HEK293 (cell line): Measurements from ENCODE around the gene CLVS2.

Source experiments
- CTCF ChIA-PET: fragments of 350-600 bp; formaldehyde crosslinking; extraction: SDS; loops from one replicate; lab custom pipeline; 2021; ENCODE audit warnings: antibody characterized with exemption; lab: Yijun Ruan, JAX
- POLR2A ChIA-PET: fragments of 300-600 bp; formaldehyde crosslinking; extraction: SDS; loops from one replicate; lab custom pipeline; 2020; ENCODE audit warnings: antibody characterized with exemption, inconsistent platforms; lab: Yijun Ruan, JAX
- H3K27ac ChIP-seq: fragments of 200-500 bp; sonication (Bioruptor generic); 2 replicates; pipeline ENCODE4 v1.5.1; 2014; ENCODE audit warnings: low read depth, low read length, control low read depth, inconsistent platforms; ENCODE audit errors: extremely low read depth
- H3K36me3 ChIP-seq, 2 experiments: fragments of 200-500 bp in 1 of 2; sonication (Bioruptor generic) in 1 of 2; 1 replicate in 1 of 2; 2 replicates in 1 of 2; pipeline ENCODE4 v1.5.1; 2014 to 2017; ENCODE audit warnings: inconsistent platforms in 2 of 2, low read length in 2 of 2; ENCODE audit not compliant: control insufficient read depth in 2 of 2, insufficient read depth in 1 of 2
- H3K4me1 ChIP-seq: fragments of 200-500 bp; sonication (Bioruptor generic); 2 replicates; pipeline ENCODE4 v1.5.1; 2014; ENCODE audit warnings: mild to moderate bottlenecking, low read length, inconsistent platforms; ENCODE audit not compliant: control insufficient read depth, insufficient read depth
- H3K4me3 ChIP-seq: 2 replicates; pipeline ENCODE4 v1.5.1; 2011; ENCODE audit warnings: low read depth, mild to moderate bottlenecking, control low read depth, low read length, moderate library complexity
- H3K9me3 ChIP-seq: fragments of 200-500 bp; sonication (Bioruptor generic); 2 replicates; pipeline ENCODE4 v1.5.1; 2014; ENCODE audit warnings: low read depth, low read length, inconsistent platforms; ENCODE audit not compliant: control insufficient read depth, insufficient read depth
- FEZF1 ChIP-seq: fragments of 450-650 bp; formaldehyde crosslinking; IDR thresholded peaks from 2 replicates; pipeline ENCODE4 v1.5.1; 2016; ENCODE audit warnings: missing biosample characterization, missing genetic modification characterization
- KLF17 ChIP-seq: fragments of 450-650 bp; formaldehyde crosslinking; IDR thresholded peaks from 2 replicates; pipeline ENCODE4 v1.5.1; 2016; ENCODE audit warnings: missing biosample characterization, missing genetic modification characterization
- KLF8 ChIP-seq: fragments of 450-650 bp; formaldehyde crosslinking; IDR thresholded peaks from 2 replicates; pipeline ENCODE4 v1.5.1; 2016; ENCODE audit warnings: missing biosample characterization, missing genetic modification characterization
- PRDM4 ChIP-seq: fragments of 450-650 bp; formaldehyde crosslinking; IDR thresholded peaks from 2 replicates; pipeline ENCODE4 v1.5.1; 2017; ENCODE audit warnings: missing biosample characterization, missing genetic modification characterization
- PRDM6 ChIP-seq: fragments of 450-650 bp; formaldehyde crosslinking; IDR thresholded peaks from 2 replicates; pipeline ENCODE4 v1.5.1; 2017; ENCODE audit warnings: missing biosample characterization, missing genetic modification characterization
- SCRT2 ChIP-seq: fragments of 450-650 bp; formaldehyde crosslinking; IDR thresholded peaks from 2 replicates; pipeline ENCODE4 v1.5.1; 2016; ENCODE audit warnings: missing biosample characterization, missing genetic modification characterization
- SP7 ChIP-seq: fragments of 450-650 bp; formaldehyde crosslinking; IDR thresholded peaks from 2 replicates; pipeline ENCODE4 v1.5.1; 2016; ENCODE audit warnings: missing biosample characterization, missing genetic modification characterization
- TRIM28 ChIP-seq: IDR thresholded peaks from 2 replicates; pipeline ENCODE4 v1.6.1; 2011; ENCODE audit warnings: low read length, control low read depth, borderline replicate concordance
- ZNF169 ChIP-seq: fragments of 450-650 bp; formaldehyde crosslinking; IDR thresholded peaks from 2 replicates; pipeline ENCODE4 v1.5.1; 2016; ENCODE audit warnings: missing biosample characterization, missing genetic modification characterization
- ZNF274 ChIP-seq, 2 experiments: fragments of 200-500 bp in 1 of 2; fragments of 450-650 bp in 1 of 2; sonication (Bioruptor generic) in 1 of 2; formaldehyde crosslinking in 1 of 2; IDR thresholded peaks; 2 replicates each; pipeline versions ENCODE4 v1.5.1 to v1.6.1; 2014 to 2016; ENCODE audit warnings: borderline replicate concordance in 1 of 2, inconsistent platforms in 1 of 2, low read length in 1 of 2, missing biosample characterization in 1 of 2, missing genetic modification characterization in 1 of 2
- ZNF324 ChIP-seq: fragments of 450-650 bp; formaldehyde crosslinking; IDR thresholded peaks from 2 replicates; pipeline ENCODE4 v1.5.1; 2016; ENCODE audit warnings: missing biosample characterization, missing genetic modification characterization
- ZNF394 ChIP-seq: fragments of 450-650 bp; formaldehyde crosslinking; IDR thresholded peaks from 2 replicates; pipeline ENCODE4 v1.5.1; 2016; ENCODE audit warnings: missing biosample characterization, missing genetic modification characterization, mild to moderate bottlenecking, moderate library complexity, borderline replicate concordance
- ZNF423 ChIP-seq: fragments of 450-650 bp; formaldehyde crosslinking; IDR thresholded peaks from 2 replicates; pipeline ENCODE4 v1.5.1; 2016; ENCODE audit warnings: missing biosample characterization, missing genetic modification characterization
- ZNF514 ChIP-seq: fragments of 450-650 bp; formaldehyde crosslinking; IDR thresholded peaks from 2 replicates; pipeline ENCODE4 v1.5.1; 2016; ENCODE audit warnings: missing biosample characterization, missing genetic modification characterization
- ZNF529 ChIP-seq: fragments of 450-650 bp; formaldehyde crosslinking; IDR thresholded peaks from 2 replicates; pipeline ENCODE4 v1.5.1; 2017; ENCODE audit warnings: missing genetic modification characterization, missing biosample characterization; ENCODE audit not compliant: insufficient replicate concordance
- ZNF544 ChIP-seq: fragments of 450-650 bp; formaldehyde crosslinking; IDR thresholded peaks from 2 replicates; pipeline ENCODE4 v1.5.0; 2017; ENCODE audit warnings: missing biosample characterization, missing genetic modification characterization
- ZNF585B ChIP-seq: fragments of 450-650 bp; formaldehyde crosslinking; IDR thresholded peaks from 2 replicates; pipeline ENCODE4 v1.5.1; 2016; ENCODE audit warnings: missing biosample characterization, missing genetic modification characterization
- ZSCAN23 ChIP-seq: fragments of 450-650 bp; formaldehyde crosslinking; IDR thresholded peaks from 2 replicates; pipeline ENCODE4 v1.5.1; 2016; ENCODE audit warnings: missing biosample characterization, missing genetic modification characterization
- ZSCAN30 ChIP-seq: fragments of 450-650 bp; IDR thresholded peaks from 2 replicates; pipeline ENCODE4 v1.5.1; 2018; ENCODE audit warnings: missing biosample characterization, mild to moderate bottlenecking, missing genetic modification characterization, moderate library complexity
- TF ChIP-seq, protein P1 (sequence below): fragments of 450-650 bp; formaldehyde crosslinking; IDR thresholded peaks from 2 replicates; pipeline ENCODE4; 2016; ENCODE audit warnings: missing biosample characterization, missing genetic modification characterization
- TF ChIP-seq, protein P2 (sequence below): fragments of 450-650 bp; formaldehyde crosslinking; IDR thresholded peaks from 2 replicates; pipeline ENCODE4 v1.5.1; 2016; ENCODE audit warnings: missing biosample characterization, missing genetic modification characterization

The CLVS2 gene

GRCh38 chr6:123089226-123089625 lies 93.2 kb downstream of the CLVS2 start (continued):
- TF ChIP-seq, protein P1, sequence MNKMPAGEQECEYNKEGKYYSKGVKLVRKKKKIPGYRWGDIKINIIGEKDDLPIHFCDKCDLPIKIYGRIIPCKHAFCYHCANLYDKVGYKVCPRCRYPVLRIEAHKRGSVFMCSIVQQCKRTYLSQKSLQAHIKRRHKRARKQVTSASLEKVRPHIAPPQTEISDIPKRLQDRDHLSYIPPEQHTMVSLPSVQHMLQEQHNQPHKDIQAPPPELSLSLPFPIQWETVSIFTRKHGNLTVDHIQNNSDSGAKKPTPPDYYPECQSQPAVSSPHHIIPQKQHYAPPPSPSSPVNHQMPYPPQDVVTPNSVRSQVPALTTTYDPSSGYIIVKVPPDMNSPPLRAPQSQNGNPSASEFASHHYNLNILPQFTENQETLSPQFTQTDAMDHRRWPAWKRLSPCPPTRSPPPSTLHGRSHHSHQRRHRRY = no peak
- TF ChIP-seq SCRT2 (peak; percentile 71), FEZF1 (tag by site-specific recombination) (peak; percentile 28; the same call in 1 of the 2 replicates), KLF8 (tag by site-specific recombination) (peak; percentile 22; the same call in 1 of the 2 replicates)
- TF ChIP-seq, all 188 proteins: peak for 5

- Histone ChIP-seq H3K4me1 (peaks cover 9% of the 10 kb centered on the region), H3K27ac (peak overlapping the region; percentile 40; the same call in 1 of the 2 replicates), H3K4me3 (no peak overlapping the region), H3K36me3 (no peaks in the 10 kb centered on the region), H3K9me3 (no peaks in the 10 kb centered on the region)
- TF ChIP-seq TRIM28 (peak; percentile 86), ZNF324 (tag by site-specific recombination) (no peak), ZNF169 (tag by site-specific recombination) (no peak)
- POLR2A ChIA-PET = no interaction called here
- CTCF ChIA-PET = interaction anchor here (0.6 to 1.1 kb wide), 2 partner anchors 31 to 60 kb away, joined by 3 read pairs; no protein-coding TSS in a partner anchor
These were observed 95.3 kb downstream of the CLVS2 start for GRCh38 chr6:123091091-123091895.

GRCh38 chr6:123091896-123092271 lies 95.8 kb downstream of the CLVS2 start:
- no peak overlapping the region for H3K4me3 ChIP-seq
- POLR2A ChIA-PET = no interaction called here
- CTCF ChIA-PET = no interaction called here
- H3K27ac ChIP-seq = no peak overlapping the region
- H3K4me1 ChIP-seq = peaks cover 9% of the 10 kb centered on the region
- no peaks in the 10 kb centered on the region for H3K9me3 ChIP-seq
- no peaks in the 10 kb centered on the region for H3K36me3 ChIP-seq
- TF ChIP-seq ZSCAN30 (tag by site-specific recombination) (no peak), ZNF274 (IDR thresholded peaks at IDR 0.05; ENCODE audit: low read length) (no peak), ZNF274 (tag by site-specific recombination; IDR thresholded peaks at IDR 0.05; ENCODE audit: borderline replicate concordance) (no peak), ZNF529 (tag by site-specific recombination) (no peak), KLF17 (tag by site-specific recombination) (no peak), ZNF423 (no peak), ZNF544 (tag by site-specific recombination) (no peak), PRDM6 (tag by site-specific recombination) (no peak), ZNF585B (no peak), ZNF514 (tag by site-specific recombination) (no peak), PRDM4 (tag by site-specific recombination) (no peak), SP7 (tag by site-specific recombination) (no peak), ZSCAN23 (tag by site-specific recombination) (no peak), ZNF394 (tag by site-specific recombination) (no peak)
- TF ChIP-seq, protein P1 = no peak
- TF ChIP-seq, protein P2, sequence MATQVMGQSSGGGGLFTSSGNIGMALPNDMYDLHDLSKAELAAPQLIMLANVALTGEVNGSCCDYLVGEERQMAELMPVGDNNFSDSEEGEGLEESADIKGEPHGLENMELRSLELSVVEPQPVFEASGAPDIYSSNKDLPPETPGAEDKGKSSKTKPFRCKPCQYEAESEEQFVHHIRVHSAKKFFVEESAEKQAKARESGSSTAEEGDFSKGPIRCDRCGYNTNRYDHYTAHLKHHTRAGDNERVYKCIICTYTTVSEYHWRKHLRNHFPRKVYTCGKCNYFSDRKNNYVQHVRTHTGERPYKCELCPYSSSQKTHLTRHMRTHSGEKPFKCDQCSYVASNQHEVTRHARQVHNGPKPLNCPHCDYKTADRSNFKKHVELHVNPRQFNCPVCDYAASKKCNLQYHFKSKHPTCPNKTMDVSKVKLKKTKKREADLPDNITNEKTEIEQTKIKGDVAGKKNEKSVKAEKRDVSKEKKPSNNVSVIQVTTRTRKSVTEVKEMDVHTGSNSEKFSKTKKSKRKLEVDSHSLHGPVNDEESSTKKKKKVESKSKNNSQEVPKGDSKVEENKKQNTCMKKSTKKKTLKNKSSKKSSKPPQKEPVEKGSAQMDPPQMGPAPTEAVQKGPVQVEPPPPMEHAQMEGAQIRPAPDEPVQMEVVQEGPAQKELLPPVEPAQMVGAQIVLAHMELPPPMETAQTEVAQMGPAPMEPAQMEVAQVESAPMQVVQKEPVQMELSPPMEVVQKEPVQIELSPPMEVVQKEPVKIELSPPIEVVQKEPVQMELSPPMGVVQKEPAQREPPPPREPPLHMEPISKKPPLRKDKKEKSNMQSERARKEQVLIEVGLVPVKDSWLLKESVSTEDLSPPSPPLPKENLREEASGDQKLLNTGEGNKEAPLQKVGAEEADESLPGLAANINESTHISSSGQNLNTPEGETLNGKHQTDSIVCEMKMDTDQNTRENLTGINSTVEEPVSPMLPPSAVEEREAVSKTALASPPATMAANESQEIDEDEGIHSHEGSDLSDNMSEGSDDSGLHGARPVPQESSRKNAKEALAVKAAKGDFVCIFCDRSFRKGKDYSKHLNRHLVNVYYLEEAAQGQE (tag by site-specific recombination) = no peak
